GM21381 (cell line): ENCODE data around the gene KCNIP1.
"Not testable (repeated sequence)": the region's sequence is repeated elsewhere in the genome, so short reads cannot be mapped to it uniquely, and the experiment has no call there.

Experiments used
- ATAC-seq: cut with Tn5 transposase; IDR thresholded peaks from one replicate; pipeline ENCODE4 v1.9.1; 2021; ENCODE audit warnings: mild to moderate bottlenecking, moderate library complexity; ENCODE audit not compliant: unreplicated experiment

Gene KCNIP1

DNA sequence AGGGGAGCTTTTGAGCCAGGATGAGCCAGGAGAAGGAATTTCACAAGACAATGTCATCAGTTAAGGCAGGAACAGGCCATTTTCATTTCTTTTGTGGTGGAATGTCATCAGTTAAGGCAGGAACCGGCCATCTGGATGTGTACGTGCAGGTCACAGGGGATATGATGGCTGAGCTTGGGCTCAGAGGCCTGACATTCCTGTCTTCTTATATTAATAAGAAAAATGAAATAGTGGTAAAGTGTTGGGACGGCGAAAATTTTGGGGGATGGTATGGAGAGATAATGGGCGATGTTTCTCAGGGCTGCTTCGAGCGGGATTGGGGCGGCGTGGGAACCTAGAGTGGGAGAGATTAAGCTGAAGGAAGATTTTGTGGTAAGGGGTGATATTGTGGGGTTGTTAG is 258.5 kb downstream of the KCNIP1 start:
- ATAC-seq, result not testable (repeated sequence)

DNA sequence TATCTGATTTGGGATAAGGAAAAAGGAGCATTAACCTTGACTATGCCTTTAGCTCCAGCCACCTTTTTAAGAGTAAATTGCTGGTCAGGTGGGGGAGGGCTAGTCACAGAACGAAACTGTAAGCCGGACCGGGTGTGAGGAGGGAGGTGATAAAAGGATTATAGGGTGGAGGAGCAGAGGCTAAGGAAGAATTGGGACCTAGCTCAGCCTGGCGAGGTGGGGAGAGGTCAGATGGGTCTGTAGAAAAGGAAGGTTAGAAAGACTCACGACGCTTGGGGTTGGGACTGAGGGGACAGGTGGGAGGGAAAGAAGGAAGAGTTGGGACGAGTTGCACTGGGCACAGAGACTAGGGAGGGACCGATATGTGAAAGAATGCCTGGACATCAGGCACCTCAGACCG is 262.0 kb downstream of the KCNIP1 start:
- not testable (repeated sequence) for ATAC-seq

DNA sequence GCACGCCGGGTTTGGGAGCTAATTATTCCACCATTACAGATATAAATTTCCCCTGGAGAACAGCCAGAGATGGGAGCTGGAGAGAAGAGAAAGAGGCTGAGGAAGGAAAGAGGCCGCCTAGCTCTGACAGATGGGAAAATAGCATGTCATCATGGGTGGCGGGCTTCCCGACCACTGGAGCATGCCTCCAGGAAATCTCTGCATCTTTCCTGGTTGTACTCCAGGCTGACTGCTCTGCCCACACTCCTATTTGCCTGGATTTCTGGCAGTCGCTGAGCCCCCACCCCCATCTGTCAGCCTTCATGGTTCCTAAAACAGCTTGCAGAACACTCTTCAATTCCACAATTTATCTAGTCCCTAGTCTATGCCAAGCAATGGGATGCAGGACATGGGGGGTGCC is 265.4 kb downstream of the KCNIP1 start:
- ATAC-seq, result no peak

DNA sequence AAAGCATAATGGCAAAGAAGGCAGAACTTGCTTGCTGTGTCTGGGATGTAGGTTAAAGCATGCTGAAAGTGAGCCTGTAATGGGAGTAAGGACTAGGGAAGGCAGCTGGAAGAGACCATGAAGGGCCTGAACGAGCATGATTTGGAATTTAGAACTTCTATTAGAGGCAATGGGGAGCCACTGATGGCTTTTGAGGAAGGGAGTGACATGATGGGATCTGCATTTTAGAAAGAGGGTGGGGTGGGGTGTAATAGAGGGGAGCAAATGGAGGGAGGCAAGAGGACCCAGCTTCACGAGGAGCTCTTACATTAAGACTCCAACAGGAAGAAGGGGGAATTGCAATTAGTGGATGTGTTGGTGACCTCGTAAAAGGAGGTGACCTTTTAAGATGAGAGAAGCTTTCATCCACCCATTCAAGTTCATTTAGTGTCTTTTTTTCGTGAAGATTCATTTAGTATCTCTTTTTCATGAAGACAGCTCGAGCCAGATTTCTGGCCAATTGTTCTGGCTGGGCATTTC is 266.1 kb downstream of the KCNIP1 start:
- ATAC-seq, result no peak

DNA sequence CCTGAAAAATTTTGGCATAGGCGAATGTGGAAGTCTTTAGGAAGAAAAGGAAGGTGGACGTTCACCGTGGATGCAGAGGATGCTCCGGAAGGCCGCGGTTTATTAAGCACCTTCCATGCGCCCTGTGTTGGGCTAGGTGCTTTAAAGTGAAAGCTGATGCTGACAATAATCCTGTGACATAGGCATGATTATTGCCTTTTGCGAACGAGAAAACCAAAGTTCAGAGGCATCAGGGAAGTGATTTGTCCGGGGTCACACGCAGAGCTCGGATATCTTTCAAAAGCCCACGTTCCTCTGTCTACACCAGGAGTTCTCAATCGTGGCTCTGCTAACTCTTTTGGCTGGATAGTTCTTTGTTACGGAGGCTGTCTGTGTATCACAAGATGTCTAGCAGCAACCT is 267.7 kb downstream of the KCNIP1 start:
- no peak for ATAC-seq

DNA sequence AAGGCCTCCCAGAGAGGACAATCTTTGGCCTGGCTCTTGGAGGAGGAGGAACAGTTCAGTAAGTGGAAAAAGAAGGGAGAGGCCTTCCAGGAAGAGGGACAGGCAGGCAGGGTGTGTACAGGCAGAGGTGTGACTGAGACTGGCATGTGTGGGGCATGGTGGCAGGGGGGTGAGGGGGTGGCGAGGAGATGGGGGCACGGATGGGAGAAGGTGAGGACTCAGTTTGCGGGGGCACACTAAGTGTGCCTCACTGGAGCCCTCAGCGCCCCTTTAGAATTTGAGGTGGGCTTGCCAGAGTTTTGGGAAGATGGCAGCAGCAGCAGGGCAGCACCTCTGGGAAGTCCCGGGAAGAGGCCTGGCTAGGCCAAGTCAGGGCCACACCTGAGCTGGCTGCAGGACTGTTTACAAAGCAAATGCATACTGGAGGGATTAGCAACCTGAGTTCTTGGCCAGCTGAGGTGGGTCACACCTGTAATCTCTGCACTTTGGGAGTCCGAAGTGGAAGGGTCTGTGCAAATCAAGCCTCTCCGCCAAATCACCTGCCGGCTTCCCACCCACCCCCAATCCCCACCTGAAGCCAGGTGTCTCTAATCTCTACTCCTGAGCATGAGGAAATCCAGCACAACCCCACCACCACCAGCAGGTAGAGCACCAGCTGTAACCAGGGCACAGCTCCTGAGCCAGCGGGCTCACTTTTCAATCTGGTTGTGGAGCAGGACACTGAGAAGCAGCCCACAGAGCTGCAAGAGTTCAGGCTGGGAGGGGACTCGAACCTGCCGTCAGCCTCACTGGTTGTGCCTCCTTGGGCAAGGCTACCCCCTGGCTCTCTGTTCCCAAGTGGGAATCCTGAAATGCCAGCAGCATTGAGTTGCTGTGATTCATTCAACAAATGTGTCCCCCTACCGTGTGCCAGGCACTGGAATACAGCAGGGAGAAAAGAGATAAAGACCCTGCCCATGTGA is 269.5 kb downstream of the KCNIP1 start:
- no peak for ATAC-seq

DNA sequence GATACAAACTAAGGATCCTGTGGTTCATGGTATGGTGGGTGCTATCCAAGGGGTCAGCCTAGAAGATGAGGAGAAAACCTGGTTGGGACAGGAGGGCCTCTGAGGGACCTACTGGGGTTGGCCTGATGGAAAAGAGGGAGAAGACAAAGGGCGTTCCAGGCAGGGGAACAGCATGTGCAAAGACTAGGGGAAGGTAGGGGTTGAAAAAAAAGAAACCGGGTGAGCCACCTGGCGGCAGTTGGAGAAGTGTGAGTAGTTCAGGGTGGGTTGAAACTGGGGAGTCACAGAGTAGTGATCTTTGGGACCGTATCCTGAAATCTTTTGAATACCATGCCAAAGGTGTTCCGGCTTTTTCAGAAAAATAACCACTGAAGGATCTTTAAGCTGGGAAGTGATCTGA is 271.0 kb downstream of the KCNIP1 start:
- ATAC-seq, result no peak

DNA sequence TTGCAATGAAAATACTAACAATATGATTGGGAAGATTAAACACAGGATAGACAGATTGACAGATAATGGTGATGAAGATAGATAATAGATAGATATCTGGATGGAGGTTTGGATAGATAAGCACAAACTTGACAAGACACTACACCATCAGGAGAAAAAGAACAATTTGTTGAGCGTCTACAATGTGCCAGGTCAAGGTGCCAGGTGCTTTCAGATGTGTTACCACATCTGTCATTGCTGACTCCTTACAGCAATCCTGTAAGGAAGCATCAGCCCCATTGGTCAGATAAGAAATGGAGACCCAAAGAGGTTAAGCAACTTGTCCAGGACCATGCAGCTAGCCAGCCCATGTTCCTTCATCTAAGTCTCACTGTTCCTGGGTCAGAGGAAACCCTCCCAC is 278.1 kb downstream of the KCNIP1 start:
- ATAC-seq, result no peak

DNA sequence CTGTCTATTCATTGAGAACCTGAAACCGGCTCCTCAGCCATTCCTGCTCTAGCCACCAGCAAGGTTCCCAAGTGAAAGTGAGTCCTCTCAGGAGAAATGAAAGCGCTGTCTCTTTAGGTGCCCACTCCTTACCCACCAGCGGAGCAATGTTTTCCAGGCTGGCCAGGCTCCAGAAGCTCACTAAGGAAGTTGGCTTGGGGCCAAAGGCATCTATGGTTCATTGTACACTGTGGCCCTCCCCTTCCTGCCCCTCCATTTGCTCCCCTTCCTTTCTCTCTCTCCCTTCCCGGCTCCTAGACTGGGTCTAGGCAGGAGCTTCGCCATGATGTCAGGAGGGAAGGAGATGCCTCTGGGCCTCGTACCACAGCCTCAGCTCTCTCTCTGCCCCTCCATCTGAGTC is 278.6 kb downstream of the KCNIP1 start:
- ATAC-seq, result no peak

DNA sequence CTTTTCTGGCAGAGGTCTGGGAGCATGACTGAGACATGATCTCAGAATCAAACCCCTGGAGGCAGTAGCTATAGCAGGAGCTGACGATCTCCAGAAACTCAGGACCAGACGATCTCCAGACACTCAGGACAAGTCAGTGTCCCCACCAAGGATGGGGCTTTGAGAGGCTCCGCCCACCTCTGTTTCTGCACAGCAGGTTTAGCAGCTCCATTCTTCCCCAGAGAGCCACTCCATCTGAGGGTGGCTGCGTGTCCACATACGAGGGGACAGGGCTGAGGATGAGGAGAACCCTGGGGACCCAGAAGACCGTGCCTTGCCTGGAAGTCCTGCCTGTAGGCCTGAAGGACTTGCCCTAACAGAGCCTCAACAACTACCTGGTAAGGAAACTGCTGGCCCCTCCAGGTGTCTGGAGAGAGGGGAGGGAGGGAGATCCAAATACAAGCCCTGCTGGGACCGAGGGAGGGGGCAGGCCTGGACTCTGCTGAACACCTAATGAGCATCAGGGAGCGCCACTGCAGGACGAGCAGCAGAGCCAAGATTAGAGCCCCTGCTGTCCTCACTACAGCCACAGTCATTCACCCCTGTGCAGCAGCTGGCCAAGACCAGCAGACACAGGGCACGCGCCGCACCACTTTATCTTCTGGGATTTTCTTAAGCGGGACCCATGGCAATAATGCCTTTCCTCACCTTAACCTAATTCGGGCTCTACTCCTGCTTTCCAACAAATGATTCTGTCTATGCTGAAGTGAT is 279.9 kb downstream of the KCNIP1 start, which contains the start of gene GABRP:
Gene GABRP, plus strand, starts transcription at position 228 of the 750 bp plus-strand sequence. CDS start 4,891 bp downstream, outside the sequence.
- ATAC-seq, result no peak

DNA sequence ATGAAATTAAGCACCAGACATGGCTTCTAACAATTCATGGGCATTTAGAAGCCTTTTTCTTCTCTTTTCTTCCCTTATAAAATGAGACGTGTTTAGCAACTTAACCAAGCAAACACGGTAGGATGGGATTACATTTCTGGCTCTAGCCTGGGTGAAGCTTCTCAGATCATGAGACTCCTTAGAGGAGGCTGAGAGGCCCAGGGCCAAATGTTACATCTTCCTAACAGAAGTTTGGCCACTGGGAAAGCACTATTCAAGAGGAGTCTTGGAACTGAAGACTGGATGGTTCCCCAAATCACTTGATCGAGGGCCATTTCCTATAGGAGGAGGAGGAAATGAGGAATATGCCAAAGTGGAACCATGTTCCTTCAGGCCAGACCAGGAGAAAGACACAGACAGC is 281.6 kb downstream of the KCNIP1 start:
- ATAC-seq, result no peak
